Measurements from ENCODE around the gene FIBP.

DNA sequence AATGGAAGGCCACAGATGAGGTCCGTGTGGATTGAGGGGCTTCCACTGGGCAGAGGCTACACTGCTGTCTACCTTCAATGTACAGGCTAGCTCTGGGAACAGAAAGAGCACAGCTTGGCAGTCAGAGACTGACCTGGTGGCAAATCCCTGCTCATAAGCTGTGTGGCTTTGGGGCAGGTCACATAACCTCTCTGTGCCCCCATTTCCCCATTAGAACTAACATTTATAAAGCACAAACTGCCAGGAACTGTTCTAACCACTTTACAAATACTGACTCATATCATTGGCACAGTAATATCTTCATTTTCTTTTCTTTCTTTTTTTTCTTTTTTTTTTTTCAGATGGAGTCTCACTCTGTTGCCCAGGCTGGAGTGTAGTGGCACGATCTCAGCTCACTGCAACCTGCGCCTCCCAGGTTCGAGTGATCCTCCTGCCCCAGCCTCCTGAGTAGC lies 8.8 kb upstream of the FIBP start:
- no peak for TF ChIP-seq EZH2phosphoT487 (IDR thresholded peaks at IDR 0.05; ENCODE audit: insufficient read depth, low read depth)
- TF ChIP-seq EZH2 (IDR thresholded peaks at IDR 0.05; ENCODE audit: insufficient read depth, poor library complexity, severe bottlenecking) = no peak

Data from GM23248 (cell line).